HG03571 (cell line): ENCODE data around the gene SLC25A51.

Experiments
- ATAC-seq: cut with Tn5 transposase; IDR thresholded peaks from one replicate; pipeline ENCODE4 v1.9.1; 2021; ENCODE audit not compliant: unreplicated experiment

SLC25A51 gene

DNA sequence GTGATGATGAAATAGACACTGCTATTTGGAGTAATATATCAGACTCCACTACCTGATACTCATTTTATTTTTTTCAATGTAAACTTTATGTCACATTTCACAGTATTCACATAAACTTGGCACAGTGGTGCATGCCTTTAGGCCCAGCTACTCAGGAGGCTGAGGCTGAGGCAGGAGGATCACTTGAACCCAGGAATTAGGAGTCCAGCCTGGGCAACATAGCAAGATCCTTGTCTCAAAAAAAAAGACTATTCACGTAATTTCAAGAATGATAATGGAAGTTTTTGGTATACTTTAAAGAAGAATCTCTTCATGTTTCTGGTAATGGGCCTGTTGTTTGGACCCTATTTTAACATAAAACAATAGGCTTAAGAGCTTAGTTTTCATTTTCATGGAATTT, 47.4 kb downstream of the SLC25A51 start:
- no peak for ATAC-seq

DNA sequence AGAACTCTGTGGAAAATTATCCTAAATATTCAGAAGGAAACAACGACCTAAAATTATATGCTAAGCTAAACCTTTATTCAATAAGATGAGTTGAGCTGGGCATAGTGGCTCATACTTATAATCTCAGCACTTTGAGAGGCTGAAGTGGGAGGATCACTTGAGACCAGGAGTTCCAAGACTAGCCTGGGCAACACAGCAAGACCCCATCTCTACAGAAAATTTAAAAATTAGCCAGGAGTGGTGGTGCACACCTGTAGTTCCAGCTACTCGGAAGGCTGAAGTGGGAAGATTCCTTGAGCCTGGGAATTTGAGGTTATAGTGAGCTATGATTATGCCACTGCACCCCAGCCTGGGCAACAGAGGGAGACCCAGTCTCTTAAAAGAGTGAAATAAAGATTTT, 51.7 kb downstream of the SLC25A51 start:
- ATAC-seq: no peak

DNA sequence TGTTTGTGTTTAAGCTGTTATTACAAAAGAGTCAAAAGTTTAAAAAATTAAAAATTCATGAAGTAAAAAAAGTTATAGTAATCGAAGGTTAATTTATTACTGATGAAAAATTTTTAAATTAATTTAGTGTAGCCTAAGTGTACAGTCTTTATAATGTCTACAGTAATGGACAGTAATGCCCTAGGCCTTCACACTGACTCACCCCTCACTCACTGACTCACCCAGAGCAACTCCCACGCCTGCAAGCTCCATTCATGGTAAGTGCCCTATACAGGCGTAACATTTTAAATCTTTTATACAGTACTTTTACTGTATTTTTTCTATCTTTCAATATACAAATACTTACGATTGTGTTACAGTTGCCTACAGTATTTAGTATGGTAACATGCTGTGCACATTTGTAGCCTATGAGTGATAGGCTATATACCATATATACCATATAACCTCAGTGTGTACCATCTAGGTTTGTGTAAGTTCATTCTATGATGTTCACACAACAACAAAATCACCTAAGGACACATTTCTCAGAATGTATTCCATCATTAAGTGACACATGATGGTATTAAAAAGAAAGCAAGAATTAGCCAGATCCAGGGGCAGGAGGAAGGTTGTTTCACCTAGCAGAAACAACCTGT, 63.2 kb downstream of the SLC25A51 start:
- no peak for ATAC-seq

DNA sequence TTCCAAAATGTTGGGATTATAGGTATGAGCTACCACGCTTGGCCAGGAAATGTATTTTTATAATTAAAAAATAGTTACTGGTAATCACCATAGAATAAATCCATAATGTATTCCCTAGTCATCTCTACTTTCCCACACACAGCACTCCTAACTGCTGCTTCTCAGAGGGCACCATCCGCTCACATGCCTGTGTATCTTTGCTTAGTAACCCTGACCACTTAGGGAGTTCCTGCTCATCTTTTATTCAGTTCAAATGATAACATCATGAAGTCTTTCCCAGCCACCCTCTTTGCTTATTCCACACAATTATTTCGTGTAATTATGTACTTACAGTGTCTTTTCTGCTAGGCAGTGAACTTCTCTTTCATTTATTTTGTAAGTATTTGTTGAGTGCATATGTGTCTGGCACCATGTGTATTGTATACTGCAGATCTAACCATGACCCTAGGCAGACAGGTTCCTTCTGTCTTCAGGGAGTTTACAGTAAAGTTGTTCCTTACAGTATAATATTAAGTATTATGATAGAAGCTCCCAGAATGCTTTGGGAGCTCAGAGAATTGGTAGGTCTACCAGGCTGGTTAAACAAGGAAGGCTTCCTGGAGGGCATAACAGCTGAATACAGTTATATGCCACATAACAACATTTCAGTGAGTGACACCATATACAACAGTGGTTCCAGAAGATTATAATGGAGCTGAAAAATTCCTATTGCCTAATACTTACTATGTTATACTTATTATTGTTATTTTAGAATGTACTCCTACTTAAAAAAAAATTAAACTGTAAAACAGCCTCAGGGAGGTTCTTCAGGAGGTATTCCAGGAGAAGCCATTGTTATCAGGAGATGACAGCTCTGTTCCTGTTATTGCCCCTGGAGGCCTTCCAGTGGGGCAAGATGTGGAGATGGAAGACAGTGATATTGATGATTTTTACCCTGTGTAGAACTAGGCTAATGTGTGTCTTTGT, 64.1 kb downstream of the SLC25A51 start:
- no peak for ATAC-seq
